Measurements from ENCODE around the gene COL1A1. TPM values are rescaled to one million over a fixed set of nuclear protein-coding genes. Genes with fewer than 3 reads are reported as not detected.

COL1A1 gene
- total RNA-seq, 1 donor from 2014 or later: 12,796 TPM

- no peaks in the 10 kb centered on the region for H3K27me3 Mint-ChIP-seq (ENCODE audit: low read depth, unreplicated experiment)
- FAIRE-seq: no peak
Observed at GRCh38 chr17:50150354-50151040, 50.9 kb downstream of the COL1A1 start, which contains the start of gene PPP1R9B. TSS of gene PPP1R9B (minus strand) at chr17:50150677. CDS start at chr17:50150513, 164 bp downstream.

GRCh38 chr17:50149417-50150353 is 51.7 kb downstream of the COL1A1 start:
- Histone ChIP-seq H3K27me3 (ENCODE audit: insufficient read depth, low read length) (no peaks in the 10 kb centered on the region), H3K4me2 (ENCODE audit: low read length) (peak overlapping the region; percentile 89), H3K4me3 (ENCODE audit: insufficient read depth, low read depth, low read length) (peak overlapping the region; percentile 71), H3K79me2 (ENCODE audit: insufficient read depth, low read length) (peaks cover 60% of the 10 kb centered on the region), H3K9me3 (ENCODE audit: insufficient read depth, low read depth, low read length) (no peaks in the 10 kb centered on the region), H3K36me3 (ENCODE audit: insufficient read depth, low read length) (peaks cover 5% of the 10 kb centered on the region), H2AFZ (ENCODE audit: low read depth, low read length) (peak overlapping the region; percentile 42), H3K9ac (ENCODE audit: low read length) (peak overlapping the region; percentile 90), H3K27ac (ENCODE audit: low read depth, low read length) (peak overlapping the region; percentile 73), H4K20me1 (ENCODE audit: insufficient read depth, low read length) (peaks cover 46% of the 10 kb centered on the region), H3K4me1 (ENCODE audit: insufficient read depth, low read length) (peaks cover 43% of the 10 kb centered on the region)
- H3K36me3 Mint-ChIP-seq (ENCODE audit: low read depth, unreplicated experiment): peaks cover 7% of the 10 kb centered on the region
- TF ChIP-seq CTCF (IDR thresholded peaks at IDR 0.05; ENCODE audit: insufficient read depth, low read depth, low read length): no peak
- no peak for TF ChIP-seq EZH2 (IDR thresholded peaks at IDR 0.05; ENCODE audit: insufficient read depth, low read length)
- H3K4me3 Mint-ChIP-seq (ENCODE audit: unreplicated experiment): peak overlapping the region; percentile 91
- DNase-seq (ENCODE audit: low read depth): peak; percentile 37
- peaks cover 14% of the 10 kb centered on the region for H3K4me1 Mint-ChIP-seq (ENCODE audit: low read depth, unreplicated experiment)
- H3K27ac Mint-ChIP-seq (ENCODE audit: unreplicated experiment): no peak overlapping the region
- no peak for FAIRE-seq
- no peaks in the 10 kb centered on the region for H3K9me3 Mint-ChIP-seq (ENCODE audit: unreplicated experiment)
- no peaks in the 10 kb centered on the region for H3K27me3 Mint-ChIP-seq (ENCODE audit: low read depth, unreplicated experiment)

More at GRCh38 chr17:50150354-50151040, 50.9 kb downstream of the COL1A1 start, which contains the start of gene PPP1R9B:
- Histone ChIP-seq H3K4me2 (ENCODE audit: low read length) (peak within 1 kb of the TSS; percentile 89), H3K9ac (ENCODE audit: low read length) (peak within 1 kb of the TSS; percentile 90), H3K9me3 (ENCODE audit: insufficient read depth, low read depth, low read length) (no peaks in the 10 kb centered on the region), H3K4me1 (ENCODE audit: insufficient read depth, low read length) (peaks cover 43% of the 10 kb centered on the region), H3K79me2 (ENCODE audit: insufficient read depth, low read length) (peaks cover 52% of the 10 kb centered on the region), H3K27me3 (ENCODE audit: insufficient read depth, low read length) (no peaks in the 10 kb centered on the region), H3K36me3 (ENCODE audit: insufficient read depth, low read length) (no peaks in the 10 kb centered on the region), H2AFZ (ENCODE audit: low read depth, low read length) (peak within 1 kb of the TSS; percentile 42), H4K20me1 (ENCODE audit: insufficient read depth, low read length) (peaks cover 38% of the 10 kb centered on the region), H3K27ac (ENCODE audit: low read depth, low read length) (peak within 1 kb of the TSS; percentile 73), H3K4me3 (ENCODE audit: insufficient read depth, low read depth, low read length) (peak within 1 kb of the TSS; percentile 71)
- DNase-seq (ENCODE audit: low read depth): no peak
- Mint-ChIP-seq H3K27ac (ENCODE audit: unreplicated experiment) (peak within 1 kb of the TSS; percentile 92), H3K9me3 (ENCODE audit: unreplicated experiment) (no peaks in the 10 kb centered on the region), H3K36me3 (ENCODE audit: low read depth, unreplicated experiment) (peaks cover 7% of the 10 kb centered on the region), H3K4me1 (ENCODE audit: low read depth, unreplicated experiment) (peaks cover 14% of the 10 kb centered on the region), H3K4me3 (ENCODE audit: unreplicated experiment) (peak within 1 kb of the TSS; percentile 91)
- TF ChIP-seq EZH2 (IDR thresholded peaks at IDR 0.05; ENCODE audit: insufficient read depth, low read length): no peak
- no peak for TF ChIP-seq CTCF (IDR thresholded peaks at IDR 0.05; ENCODE audit: insufficient read depth, low read depth, low read length)
